Measurements from ENCODE around the gene PDE4B. TPM values are rescaled to one million over a fixed set of nuclear protein-coding genes. Genes with fewer than 3 reads are reported as not detected.
"Not testable (repeated sequence)": the region's sequence is repeated elsewhere in the genome, so short reads cannot be mapped to it uniquely, and the experiment has no call there.

Gene PDE4B
- total and polyA plus RNA-seq, 10 of the 15 experiments (the other 5 are each of a cell fraction or from before 2014, with no cell fraction given), result 3.0 to 13.2 (median 5.7) TPM

GRCh38 chr1:65967492-65967891 is 174.8 kb downstream of the PDE4B start:
- H4K20me1 ChIP-seq (ENCODE audit: control insufficient read depth, insufficient read depth); H3K9me3 ChIP-seq (replicated peaks; ENCODE audit: control insufficient read depth, insufficient read depth, low read length); H3K9ac ChIP-seq (ENCODE audit: control insufficient read depth, insufficient read depth, low read length); H3K4me1 ChIP-seq (ENCODE audit: control insufficient read depth, insufficient read depth, low read length); H3K4me2 ChIP-seq (ENCODE audit: control insufficient read depth, insufficient read depth); BruUV-seq (replicated peaks); ATAC-seq; H2AFZ ChIP-seq (ENCODE audit: control insufficient read depth, low read depth, low read length); H3K79me2 ChIP-seq (ENCODE audit: control insufficient read depth, insufficient read depth, low read length); POLR2A ChIA-PET; H3K36me3 ChIP-seq (ENCODE audit: control insufficient read depth in 2 of 2, insufficient read depth in 2 of 2, low read length in 1 of 2); RAD21 ChIA-PET (ENCODE audit: unreplicated experiment); DNase-seq (ENCODE audit: low read depth, low spot score); H3K4me3 ChIP-seq; H3K27ac ChIP-seq (ENCODE audit: control insufficient read depth, insufficient read depth); FAIRE-seq; in situ Hi-C loops (cut with MboI); H3K27me3 ChIP-seq (replicated peaks in 1 of 2; ENCODE audit: control insufficient read depth in 2 of 2, insufficient read depth in 2 of 2, low read length in 1 of 2): not testable (repeated sequence)
- ChIA-PET CTCF (interaction anchor here (1.3 to 1.4 kb wide), 2 partner anchors 10 to 275 kb away, joined by 3 to 4 read pairs; no protein-coding TSS in a partner anchor), SMC1A (ENCODE audit: uncharacterized antibody, unreplicated experiment) (interaction anchor here (0.9 kb wide), 1 partner anchor 276 kb away, joined by 3 read pairs; no protein-coding TSS in a partner anchor)
- intact Hi-C loops (cut with micrococcal nuclease; ENCODE audit: unreplicated experiment), result loop anchor here (5.0 kb wide), 1 partner anchor 500 kb away; no protein-coding TSS in a partner anchor
- WGBS (ENCODE audit: insufficient coverage, insufficient replicate concordance, low lambda C conversion rate, missing lambda C conversion rate), result 38% methylated on average over 4 of the region's 4 CpGs

GRCh38 chr1:65971547-65971946 is 178.9 kb downstream of the PDE4B start:
- FAIRE-seq, result no peak
- ATAC-seq, result no peak
- H3K4me2 ChIP-seq (ENCODE audit: control insufficient read depth, insufficient read depth), result no peak overlapping the region
- CTCF ChIA-PET, result interaction anchor here (0.6 to 1.0 kb wide), 3 partner anchors 270 to 475 kb away, joined by 3 read pairs; no protein-coding TSS in a partner anchor
- no peaks in the 10 kb centered on the region for H4K20me1 ChIP-seq (ENCODE audit: control insufficient read depth, insufficient read depth)
- H3K27ac ChIP-seq (ENCODE audit: control insufficient read depth, insufficient read depth), result no peak overlapping the region
- no peaks in the 10 kb centered on the region for H3K79me2 ChIP-seq (ENCODE audit: control insufficient read depth, insufficient read depth, low read length)
- no peaks in the 10 kb centered on the region for H3K4me1 ChIP-seq (ENCODE audit: control insufficient read depth, insufficient read depth, low read length)
- no peaks in the 10 kb centered on the region for H3K36me3 ChIP-seq (ENCODE audit: control insufficient read depth in 2 of 2, insufficient read depth in 2 of 2, low read length in 1 of 2)
- no peak for DNase-seq (ENCODE audit: low read depth, low spot score)
- POLR2A ChIA-PET, result no interaction called here
- BruUV-seq (replicated peaks), result no TSS peak
- RAD21 ChIA-PET (ENCODE audit: unreplicated experiment), result no interaction called here
- 0% methylated on average over 2 of the region's 2 CpGs for WGBS (ENCODE audit: insufficient coverage, insufficient replicate concordance, low lambda C conversion rate, missing lambda C conversion rate)
- in situ Hi-C loops (cut with MboI) (no loop called here), intact Hi-C loops (cut with micrococcal nuclease; ENCODE audit: unreplicated experiment) (no loop called here)
- H3K27me3 ChIP-seq (replicated peaks in 1 of 2; ENCODE audit: control insufficient read depth in 2 of 2, insufficient read depth in 2 of 2, low read length in 1 of 2), result no peaks in the 10 kb centered on the region
- H3K9ac ChIP-seq (ENCODE audit: control insufficient read depth, insufficient read depth, low read length), result no peak overlapping the region
- SMC1A ChIA-PET (ENCODE audit: uncharacterized antibody, unreplicated experiment), result no interaction called here
- no peak overlapping the region for H3K4me3 ChIP-seq
- H3K9me3 ChIP-seq (replicated peaks; ENCODE audit: control insufficient read depth, insufficient read depth, low read length), result no peaks in the 10 kb centered on the region; the same call in 2 of the 3 replicates
- no peak overlapping the region for H2AFZ ChIP-seq (ENCODE audit: control insufficient read depth, low read depth, low read length)
- TF ChIP-seq MYC (IDR thresholded peaks at IDR 0.05; ENCODE audit: insufficient read depth, insufficient read length, insufficient replicate concordance, low read length, severe bottlenecking) (no peak), NR2C1 (IDR thresholded peaks at IDR 0.05) (no peak), CTCF (IDR thresholded peaks at IDR 0.05 in 2 of 3, conservative IDR thresholded peaks at IDR 0.05 in 1 of 3; ENCODE audit: control insufficient read depth in 2 of 3, extremely low read depth in 1 of 3, insufficient read depth in 1 of 3, low read depth in 3 of 3, low read length in 3 of 3) (no peak), FOXK2 (IDR thresholded peaks at IDR 0.05) (no peak), MTA2 (IDR thresholded peaks at IDR 0.05; ENCODE audit: low read depth) (no peak), NFXL1 (IDR thresholded peaks at IDR 0.05; ENCODE audit: borderline replicate concordance) (no peak), JUND (IDR thresholded peaks at IDR 0.05; ENCODE audit: low read depth, low read length) (no peak), IRF4 (IDR thresholded peaks at IDR 0.05; ENCODE audit: low read depth, low read length) (no peak), ASH2L (IDR thresholded peaks at IDR 0.05; ENCODE audit: borderline replicate concordance, low read depth) (no peak), RELB (IDR thresholded peaks at IDR 0.05; ENCODE audit: low read depth) (no peak), FOXM1 (IDR thresholded peaks at IDR 0.05; ENCODE audit: low read depth, low read length) (no peak), SMAD1 (IDR thresholded peaks at IDR 0.05; ENCODE audit: low read depth, partially characterized antibody) (no peak)

All from GM12878 (cell line).